GM12891 (cell line): Measurements from ENCODE around the gene MYO5C.

Source experiments
- DNase-seq: peaks from one replicate; pipeline ENCODE4 v3.0.0; 2011; ENCODE audit warnings: low spot score; ENCODE audit not compliant: insufficient read length
- FAIRE-seq: peaks from 2 replicates; lab custom pipeline; 2011; peaks lifted over from hg19 to GRCh38; lab: Jason Lieb, UNC
- PAX5 ChIP-seq: IDR thresholded peaks from 2 replicates; pipeline ENCODE4 v1.6.1; 2011; ENCODE audit warnings: low read length, moderate library complexity, mild to moderate bottlenecking; ENCODE audit not compliant: insufficient read depth, severe bottlenecking
- POLR2A ChIP-seq: IDR thresholded peaks from 2 replicates; pipeline ENCODE4 v1.6.1; 2011; ENCODE audit warnings: low read depth, low read length, control low read depth
- POLR2AphosphoS5 ChIP-seq: IDR thresholded peaks from 2 replicates; pipeline ENCODE4 v1.6.1; 2011; ENCODE audit warnings: low read depth, low read length, control low read depth
- POU2F2 ChIP-seq: IDR thresholded peaks from 2 replicates; pipeline ENCODE4 v1.6.1; 2011; ENCODE audit warnings: low read depth, mild to moderate bottlenecking, control low read depth, low read length, moderate library complexity
- SPI1 ChIP-seq: IDR thresholded peaks from 2 replicates; pipeline ENCODE4 v1.6.1; 2011; ENCODE audit warnings: low read depth, low read length, control low read depth
- TAF1 ChIP-seq: IDR thresholded peaks from 2 replicates; pipeline ENCODE4 v1.6.1; 2011; ENCODE audit warnings: low read depth, low read length, control low read depth

The MYO5C gene

GRCh38 chr15:52331490-52332240 lies 36.1 kb upstream of the MYO5C start:
- DNase-seq (peak; percentile 21), FAIRE-seq (peak; percentile 89)
- no peak for TF ChIP-seq SPI1
- TF ChIP-seq POLR2AphosphoS5: no peak

DNA sequence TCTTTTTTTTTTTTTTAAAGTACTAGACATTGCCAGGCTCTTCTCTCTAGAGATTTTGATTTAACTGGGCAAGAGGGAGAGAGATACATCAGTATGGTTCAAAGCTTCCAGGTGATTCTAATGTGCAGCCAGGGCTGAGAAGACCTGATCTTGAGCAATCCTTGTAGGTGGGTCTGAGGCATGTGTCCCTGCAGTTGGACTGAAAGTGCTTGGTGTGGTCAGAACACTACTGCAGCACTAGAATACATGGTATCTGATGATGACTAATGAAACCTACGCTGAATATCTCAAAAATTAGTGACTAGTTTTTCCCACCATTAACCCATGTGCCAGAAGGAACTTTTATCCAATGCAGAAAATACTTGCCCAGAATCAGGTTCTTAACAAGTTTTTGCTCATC lies 34.4 kb upstream of the MYO5C start:
- DNase-seq (no peak), FAIRE-seq (peak; percentile 66)
- TF ChIP-seq POU2F2 (no peak), POLR2A (no peak), SPI1 (no peak), PAX5 (no peak), TAF1 (no peak), POLR2AphosphoS5 (no peak)

DNA sequence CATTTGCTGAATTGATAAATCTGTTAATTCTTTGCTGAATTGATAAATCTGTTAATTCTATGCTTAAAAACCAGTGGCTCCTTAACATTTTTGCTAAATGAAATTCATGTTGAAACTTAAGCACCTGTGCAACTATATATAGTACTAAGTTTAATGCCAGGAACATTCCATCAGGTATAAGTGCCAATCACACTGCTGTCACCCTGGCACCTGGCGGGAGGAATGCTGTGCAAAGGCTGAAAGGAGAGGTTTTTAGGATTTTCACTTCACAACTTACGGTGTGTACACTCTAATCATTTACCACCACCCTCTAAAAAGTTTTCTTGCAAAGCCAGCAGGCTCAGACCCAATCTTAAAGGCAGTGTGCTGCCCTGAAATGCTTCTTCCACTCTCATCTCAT lies 33.5 kb upstream of the MYO5C start:
- DNase-seq: no peak
- TF ChIP-seq TAF1: no peak
- TF ChIP-seq PAX5: no peak
- no peak for TF ChIP-seq POLR2AphosphoS5
- FAIRE-seq: no peak

GRCh38 chr15:52328680-52329079 lies 33.1 kb upstream of the MYO5C start:
- FAIRE-seq: no peak
- DNase-seq: no peak
- no peak for TF ChIP-seq SPI1
- TF ChIP-seq TAF1: no peak
- TF ChIP-seq POLR2AphosphoS5: no peak
- no peak for TF ChIP-seq PAX5
- no peak for TF ChIP-seq POU2F2
- TF ChIP-seq POLR2A: no peak

- TF ChIP-seq PAX5 (no peak), POLR2AphosphoS5 (no peak)
- no peak for DNase-seq
- no peak for FAIRE-seq
Measured at GRCh38 chr15:52326756-52327155, 31.2 kb upstream of the MYO5C start.

DNA sequence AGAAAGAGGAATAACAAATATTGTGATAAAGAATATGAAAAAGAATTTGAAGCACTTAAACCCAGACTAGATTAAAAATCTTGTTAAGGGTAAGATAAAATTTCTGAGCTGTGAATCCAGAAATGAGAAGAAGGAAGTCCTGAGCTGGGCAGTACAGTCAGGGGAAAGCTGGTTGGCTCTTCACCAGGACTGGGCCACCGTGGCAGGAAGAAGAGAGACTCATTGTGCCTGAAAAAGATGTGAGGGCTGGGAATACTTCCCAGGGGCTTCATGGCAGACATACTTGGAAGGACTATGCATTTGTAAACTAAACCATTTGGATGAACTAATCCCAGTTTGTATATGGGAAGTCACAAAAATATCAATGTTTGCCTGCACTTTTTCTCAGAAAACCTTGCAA lies 28.5 kb upstream of the MYO5C start:
- FAIRE-seq: no peak
- TF ChIP-seq POU2F2 (no peak), POLR2AphosphoS5 (no peak), PAX5 (no peak), POLR2A (no peak), TAF1 (no peak), SPI1 (no peak)

DNA sequence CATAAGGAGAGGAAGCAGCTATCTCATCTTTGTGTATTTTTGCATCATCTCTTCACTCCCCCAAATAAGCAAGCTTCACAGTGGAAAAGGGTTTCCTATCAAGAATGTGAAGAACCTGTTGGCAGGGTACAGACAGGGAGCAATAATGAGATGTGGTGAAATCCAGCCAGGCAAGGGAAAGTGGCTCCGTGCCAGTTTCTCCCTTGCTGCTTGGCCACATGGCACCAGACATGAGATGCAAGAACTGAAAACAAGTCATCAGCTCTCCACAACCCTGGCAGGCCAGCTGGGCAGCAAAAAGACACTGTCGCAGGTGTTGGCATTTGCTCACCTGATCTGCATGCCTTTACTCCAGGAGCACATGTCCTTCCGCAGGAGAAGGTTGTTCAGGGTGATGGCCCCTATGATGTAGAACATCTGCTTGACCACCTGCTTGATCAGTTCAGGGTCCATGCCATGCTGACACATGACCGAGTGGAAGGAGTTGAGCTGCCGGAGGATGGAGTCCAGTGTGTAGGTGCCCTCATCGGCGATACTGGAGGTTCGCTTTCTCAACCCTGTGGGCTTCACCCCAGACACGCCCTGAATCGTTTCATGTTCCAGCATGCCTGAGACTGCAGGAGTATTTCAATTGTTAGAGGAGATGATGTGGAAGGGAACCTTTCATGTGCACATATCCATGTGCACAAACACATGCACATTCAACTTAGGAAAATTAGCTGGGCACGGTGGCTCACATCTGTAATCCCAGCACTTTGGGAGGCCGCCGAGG lies 23.3 kb upstream of the MYO5C start:
- FAIRE-seq: peak; percentile 71
- TF ChIP-seq POLR2AphosphoS5: no peak
- no peak for TF ChIP-seq TAF1
- TF ChIP-seq SPI1: no peak
- no peak for TF ChIP-seq PAX5
- no peak for TF ChIP-seq POLR2A
- DNase-seq: no peak

More for the DNA sequence above, 28.5 kb upstream of the MYO5C start:
- no peak for DNase-seq

GRCh38 chr15:52317688-52318087 lies 22.1 kb upstream of the MYO5C start:
- TF ChIP-seq POLR2A (no peak), PAX5 (no peak), POLR2AphosphoS5 (no peak), TAF1 (no peak), SPI1 (no peak), POU2F2 (no peak)
- DNase-seq (no peak), FAIRE-seq (no peak)

- FAIRE-seq (no peak), DNase-seq (no peak)
- TF ChIP-seq POU2F2 (no peak), TAF1 (no peak), PAX5 (no peak), POLR2AphosphoS5 (no peak), POLR2A (no peak), SPI1 (no peak)
Measured at GRCh38 chr15:52317022-52317421, 21.4 kb upstream of the MYO5C start.

DNA sequence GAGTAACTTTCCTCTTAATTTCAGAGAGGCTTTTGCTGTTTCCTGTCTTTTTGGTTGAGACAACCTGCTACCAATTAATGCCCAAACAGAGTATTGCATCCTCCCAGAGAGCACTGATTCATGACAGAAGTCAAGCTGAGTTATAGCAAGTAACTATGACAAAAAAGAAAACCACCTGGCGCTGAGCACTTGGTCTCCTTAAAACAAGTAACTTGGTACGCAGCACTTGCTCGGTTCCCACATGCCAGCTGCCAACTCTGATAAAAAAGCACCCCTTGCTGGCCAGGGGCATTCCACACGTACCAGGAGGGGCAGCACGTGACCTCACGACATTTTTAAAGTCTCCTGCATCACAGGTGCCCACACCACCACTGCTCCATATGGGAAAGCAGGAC lies 13.5 kb upstream of the MYO5C start:
- no peak for FAIRE-seq

More for the DNA sequence above, 13.5 kb upstream of the MYO5C start:
- TF ChIP-seq SPI1 (no peak), POLR2AphosphoS5 (no peak), TAF1 (no peak), POU2F2 (no peak), POLR2A (no peak), PAX5 (no peak)
- DNase-seq: no peak
